Tibial nerve (tissue), 3 donors: ENCODE measurements around the gene SIM2.

Experiments used
- POLR2A ChIP-seq, 2 donors: fragments of 450-650 bp; IDR thresholded peaks; one replicate each; pipeline ENCODE4 v1.6.1; 2017; ENCODE audit warnings: antibody characterized with exemption in 2 of 2, mild to moderate bottlenecking in 2 of 2, moderate library complexity in 2 of 2
- TF ChIP-seq, protein P1 (sequence below), 5 experiments: fragments of 200-600 bp in 3 of 5; fragments of 450-650 bp in 2 of 5; sonication (generic) in 3 of 5; IDR thresholded peaks; one replicate each; pipeline ENCODE4 v1.5.1; 2016 to 2019; ENCODE audit warnings: antibody characterized with exemption in 5 of 5, mild to moderate bottlenecking in 3 of 5, moderate library complexity in 2 of 5

- TF ChIP-seq, protein P1, sequence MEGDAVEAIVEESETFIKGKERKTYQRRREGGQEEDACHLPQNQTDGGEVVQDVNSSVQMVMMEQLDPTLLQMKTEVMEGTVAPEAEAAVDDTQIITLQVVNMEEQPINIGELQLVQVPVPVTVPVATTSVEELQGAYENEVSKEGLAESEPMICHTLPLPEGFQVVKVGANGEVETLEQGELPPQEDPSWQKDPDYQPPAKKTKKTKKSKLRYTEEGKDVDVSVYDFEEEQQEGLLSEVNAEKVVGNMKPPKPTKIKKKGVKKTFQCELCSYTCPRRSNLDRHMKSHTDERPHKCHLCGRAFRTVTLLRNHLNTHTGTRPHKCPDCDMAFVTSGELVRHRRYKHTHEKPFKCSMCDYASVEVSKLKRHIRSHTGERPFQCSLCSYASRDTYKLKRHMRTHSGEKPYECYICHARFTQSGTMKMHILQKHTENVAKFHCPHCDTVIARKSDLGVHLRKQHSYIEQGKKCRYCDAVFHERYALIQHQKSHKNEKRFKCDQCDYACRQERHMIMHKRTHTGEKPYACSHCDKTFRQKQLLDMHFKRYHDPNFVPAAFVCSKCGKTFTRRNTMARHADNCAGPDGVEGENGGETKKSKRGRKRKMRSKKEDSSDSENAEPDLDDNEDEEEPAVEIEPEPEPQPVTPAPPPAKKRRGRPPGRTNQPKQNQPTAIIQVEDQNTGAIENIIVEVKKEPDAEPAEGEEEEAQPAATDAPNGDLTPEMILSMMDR (IDR thresholded peaks at IDR 0.05), result no peak
- no peak for TF ChIP-seq POLR2A (IDR thresholded peaks at IDR 0.05)
These were observed 44.5 kb downstream of the SIM2 start for GRCh38 chr21:36743446-36743845.
